ENCODE results near the gene GNAS.
A peak's percentile ranks its signal among the peaks of the same experiment; 100 is the strongest.
"Not testable (repeated sequence)": the region's sequence is repeated elsewhere in the genome, so short reads cannot be mapped to it uniquely, and the experiment has no call there.

GNAS gene
- 341 to 800 (median 555) reads per million in 17 experiments for total RNA-seq

- peak; percentile 46 to 73 (median 62) for DNase-seq
These were observed at the start of gene GNAS for GRCh38 chr20:58852543-58853271. Gene GNAS (plus strand): TSS chr20:58852716.

GRCh38 chr20:58803533-58803932 lies 49.0 kb upstream of the GNAS start:
- no peak for DNase-seq

DNA sequence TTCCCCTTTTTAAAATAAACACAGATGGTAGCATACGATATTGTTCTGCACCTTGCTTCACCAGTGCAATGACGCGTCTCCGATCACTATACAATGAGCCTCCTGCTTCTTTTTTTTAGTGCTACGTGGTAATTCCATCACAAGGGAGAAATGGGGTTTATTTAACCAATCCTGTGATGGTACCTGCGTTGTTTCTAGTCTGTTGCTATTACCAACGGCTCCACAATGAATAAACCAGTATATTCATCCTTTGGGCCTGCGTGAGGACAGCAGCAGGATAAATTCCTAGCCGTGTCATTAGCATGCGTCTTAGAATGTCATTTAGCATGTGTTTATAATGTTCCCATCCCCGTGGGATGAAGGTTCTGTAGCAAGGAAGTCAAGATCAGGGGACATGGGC lies 44.7 kb upstream of the GNAS start:
- DNase-seq, result no peak

- DNase-seq, result no peak
These were observed 44.1 kb upstream of the GNAS start for GRCh38 chr20:58808271-58809046.

- DNase-seq, result no peak
These were observed 42.2 kb upstream of the GNAS start for GRCh38 chr20:58810116-58810878.

DNA sequence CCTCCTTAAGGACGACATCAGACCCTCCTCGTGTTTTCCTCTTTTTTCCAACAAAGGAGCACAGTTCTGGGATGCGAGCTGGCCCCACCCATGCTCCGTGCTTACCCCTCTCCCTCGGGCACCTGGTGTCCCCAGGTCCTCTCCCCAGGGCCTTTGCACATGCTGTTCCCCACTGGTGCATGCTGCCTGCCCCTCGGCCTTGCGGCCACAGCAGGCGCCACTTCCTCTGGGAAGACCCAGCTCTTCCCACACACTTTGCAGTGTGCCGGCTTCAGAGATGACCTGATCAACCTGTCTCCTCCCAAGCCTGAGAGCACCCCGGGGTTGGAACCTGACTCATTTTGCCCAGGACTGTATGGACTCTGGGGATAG lies 41.7 kb upstream of the GNAS start:
- no peak for DNase-seq

DNA sequence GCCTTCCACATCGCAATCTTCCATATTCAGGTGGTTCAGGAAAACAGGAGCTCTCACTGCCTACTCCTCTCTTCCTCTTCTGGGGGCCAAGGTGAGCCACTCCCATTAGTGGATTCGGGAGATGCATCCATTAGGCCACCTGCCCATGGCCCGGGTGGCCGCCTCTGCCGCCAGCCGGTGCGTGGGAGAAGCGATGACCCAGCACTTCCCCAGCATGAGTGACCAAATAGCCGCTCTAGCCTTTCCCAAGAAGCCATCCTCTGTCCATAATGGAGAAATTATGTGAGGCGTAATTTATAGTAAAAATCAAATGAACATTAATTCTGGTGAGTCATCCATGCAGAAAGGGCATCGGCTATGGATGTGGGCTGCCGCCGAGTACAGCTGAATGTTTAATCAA lies 41.2 kb upstream of the GNAS start:
- DNase-seq, result no peak

DNA sequence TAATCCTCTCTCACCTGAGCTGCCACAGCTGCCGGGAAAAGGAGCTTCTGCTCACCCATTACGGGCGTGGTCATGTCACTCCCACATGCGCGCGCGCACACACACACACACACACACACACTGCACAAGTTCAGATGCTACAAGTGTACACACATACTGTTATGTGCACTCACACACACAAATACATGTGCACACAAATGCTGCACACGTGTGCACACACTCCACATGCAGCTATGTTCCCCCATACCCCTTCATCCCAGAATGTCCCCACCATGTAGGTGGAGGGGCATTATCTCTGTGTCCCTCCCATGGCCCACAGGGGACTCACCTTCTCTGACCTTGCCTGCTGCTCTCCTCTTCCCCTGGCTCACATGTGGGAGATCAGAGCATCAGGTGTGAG lies 39.1 kb upstream of the GNAS start:
- DNase-seq, result no peak

- no peak for DNase-seq
These were observed 37.1 kb upstream of the GNAS start for GRCh38 chr20:58815448-58815847.

DNA sequence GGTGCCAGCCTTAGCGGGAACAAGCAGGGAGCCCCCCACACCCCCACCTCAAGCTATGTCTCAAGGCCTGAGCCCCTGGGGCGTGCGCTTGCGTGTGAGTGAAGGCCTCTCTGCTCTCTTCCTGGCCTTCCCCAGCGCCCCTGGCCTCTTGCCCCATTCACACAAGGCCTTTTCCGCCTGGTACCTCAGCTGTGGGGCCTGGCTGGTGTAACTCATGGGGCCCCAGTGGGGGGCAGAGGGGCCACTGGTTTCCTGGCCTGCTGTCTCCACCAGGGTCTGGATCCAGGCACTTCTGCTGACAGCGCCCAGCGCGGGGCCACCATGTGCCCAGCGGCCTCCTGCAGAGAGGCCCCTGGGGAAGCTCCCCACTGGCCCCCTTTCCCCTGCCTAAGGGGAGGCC lies 36.5 kb upstream of the GNAS start:
- DNase-seq, result no peak

- no peak for DNase-seq
These were observed 35.4 kb upstream of the GNAS start for GRCh38 chr20:58816957-58817651.

DNA sequence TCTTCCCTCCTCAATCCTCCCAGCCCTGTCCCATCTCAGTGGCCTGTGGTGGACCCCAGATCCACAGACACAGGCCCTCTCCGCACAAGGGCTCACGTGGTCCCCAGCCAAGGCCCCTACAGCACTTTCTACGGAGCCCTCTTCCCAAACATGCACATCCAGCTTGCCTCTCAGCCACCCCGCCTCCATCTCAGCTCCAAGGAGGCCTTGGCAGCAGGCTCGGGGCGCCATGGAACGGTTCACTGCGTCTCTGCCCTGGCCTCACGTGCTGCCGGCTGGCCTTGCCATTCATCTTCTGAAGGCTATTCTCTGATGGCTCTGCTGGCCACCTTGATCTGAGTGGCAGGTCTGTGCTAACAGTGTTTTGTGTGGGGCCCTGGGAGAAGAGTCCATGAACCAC lies 34.8 kb upstream of the GNAS start:
- no peak for DNase-seq

DNA sequence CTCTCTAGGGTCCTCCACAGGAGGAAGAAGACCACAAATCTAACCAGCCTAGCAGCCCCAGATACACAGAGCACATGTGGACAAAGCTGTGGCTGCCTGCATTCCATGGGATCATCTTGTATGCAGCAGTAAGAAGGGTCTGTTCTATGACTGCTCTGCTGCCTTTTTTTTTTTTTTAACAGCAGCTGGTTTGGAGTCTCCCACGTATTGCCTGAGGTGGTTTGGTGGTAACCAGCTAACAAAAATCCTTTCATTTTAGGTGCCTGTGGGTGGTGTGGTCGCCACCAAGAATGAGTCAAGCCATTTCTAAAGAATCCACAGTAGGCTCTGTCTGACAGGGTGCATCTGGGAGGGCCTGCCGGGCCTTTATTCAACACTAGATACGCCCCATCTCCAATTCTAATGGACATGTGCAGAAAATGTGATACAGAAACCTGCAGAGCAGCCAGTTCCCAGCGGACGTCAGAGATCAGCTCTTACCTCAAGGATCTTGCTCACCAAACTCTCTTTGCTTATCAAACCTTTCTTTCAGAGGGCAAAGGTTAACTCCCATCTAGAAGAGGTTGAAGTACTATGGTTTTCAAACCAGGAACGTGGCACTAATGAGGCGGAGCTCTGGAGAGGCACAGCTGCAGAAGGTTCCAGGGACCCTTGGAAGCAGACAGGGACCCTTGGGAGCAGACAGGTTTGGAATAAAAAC lies 33.8 kb upstream of the GNAS start:
- no peak for DNase-seq

DNA sequence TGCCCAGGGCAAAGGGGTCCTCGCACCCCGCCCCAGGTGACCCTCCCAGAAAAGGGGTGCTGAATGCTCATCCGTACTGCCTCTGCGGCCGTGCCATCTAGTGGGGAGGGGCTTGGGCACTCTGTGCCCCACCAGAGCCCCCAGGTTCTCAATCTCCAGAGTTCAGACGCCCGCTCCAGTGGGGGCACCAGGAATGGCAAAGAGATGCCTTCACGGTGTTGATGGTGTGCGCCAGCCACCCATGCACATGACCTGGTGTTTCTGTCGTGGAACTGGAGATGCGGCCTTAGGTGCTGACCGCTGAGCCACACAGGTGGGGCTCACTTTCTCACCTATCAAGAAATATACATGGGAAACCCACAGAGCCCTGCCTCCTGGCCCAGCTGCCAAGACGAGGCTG lies 32.6 kb upstream of the GNAS start:
- DNase-seq, result no peak

GRCh38 chr20:58820515-58820914 lies 32.0 kb upstream of the GNAS start:
- DNase-seq, result not testable (repeated sequence)

- DNase-seq, result no peak
These were observed 30.4 kb upstream of the GNAS start for GRCh38 chr20:58822149-58822548.

DNA sequence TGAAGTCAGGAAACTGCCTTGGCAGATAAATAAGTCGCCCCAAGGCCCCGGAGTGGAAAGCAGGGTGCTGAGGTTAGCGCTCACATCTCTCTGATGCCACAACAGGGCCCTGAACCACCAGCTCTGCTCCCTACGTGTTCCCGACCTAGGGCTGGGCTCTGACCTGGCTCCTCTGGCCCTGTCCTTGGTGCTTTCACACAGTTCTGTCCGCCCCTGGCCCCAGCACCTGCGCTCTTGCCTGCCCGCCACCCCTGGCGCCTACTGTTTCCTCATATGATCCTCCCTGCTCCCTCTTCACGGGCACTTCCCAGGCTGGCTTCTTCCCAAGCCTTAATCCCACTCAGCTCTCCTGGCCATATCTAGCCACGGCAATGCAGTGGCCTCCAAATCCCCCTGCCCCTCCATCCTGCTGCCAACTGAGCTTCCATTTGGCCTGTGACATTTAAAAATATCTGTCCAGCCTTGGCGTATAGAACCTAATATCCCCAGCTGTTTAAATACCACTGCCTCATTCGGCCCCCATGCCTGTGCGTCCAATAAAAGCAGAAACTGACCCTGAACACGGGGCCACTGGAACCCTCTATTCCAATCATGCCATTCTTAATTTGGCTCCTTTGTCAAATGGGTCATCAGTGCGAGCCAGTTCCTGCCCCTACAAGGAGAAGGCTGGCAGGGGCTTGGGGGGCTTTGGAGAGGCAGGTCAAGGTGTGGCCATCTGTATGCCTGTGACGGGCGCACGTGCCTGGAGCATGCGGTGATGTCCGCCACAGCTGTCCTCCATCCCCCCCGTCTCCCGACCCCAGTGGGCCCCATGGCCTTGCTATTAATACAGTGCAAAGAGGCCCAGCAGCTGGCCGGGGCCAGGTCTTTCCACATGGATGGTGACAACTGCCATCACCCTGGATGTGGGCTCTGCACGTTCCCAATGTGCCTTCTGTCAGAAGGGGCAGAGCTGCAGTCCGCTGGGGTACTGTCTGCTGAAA lies 29.5 kb upstream of the GNAS start:
- DNase-seq, result no peak

DNA sequence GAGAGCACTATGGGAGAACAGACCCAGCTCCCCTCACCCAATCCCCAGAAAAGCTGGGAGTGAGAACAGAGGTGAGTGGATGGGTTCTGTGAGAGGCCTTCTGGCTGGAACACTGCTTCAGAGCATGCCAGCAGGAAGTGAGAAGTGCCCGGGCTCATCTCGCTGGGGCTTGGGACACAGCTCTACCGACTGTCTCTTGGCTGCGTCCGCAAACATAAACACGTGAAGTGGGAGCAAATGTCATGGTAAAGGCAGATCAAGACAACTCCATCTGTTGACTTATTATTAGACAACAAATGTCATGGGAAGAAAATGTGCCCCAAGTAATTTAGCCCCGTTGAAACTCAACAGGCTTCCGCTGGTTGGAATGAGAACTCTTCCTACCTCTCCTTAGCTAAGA lies 27.7 kb upstream of the GNAS start:
- DNase-seq, result no peak

GRCh38 chr20:58825450-58825849 lies 27.1 kb upstream of the GNAS start:
- DNase-seq, result no peak

- DNase-seq, result no peak
These were observed 26.2 kb upstream of the GNAS start for GRCh38 chr20:58826271-58826670.

DNA sequence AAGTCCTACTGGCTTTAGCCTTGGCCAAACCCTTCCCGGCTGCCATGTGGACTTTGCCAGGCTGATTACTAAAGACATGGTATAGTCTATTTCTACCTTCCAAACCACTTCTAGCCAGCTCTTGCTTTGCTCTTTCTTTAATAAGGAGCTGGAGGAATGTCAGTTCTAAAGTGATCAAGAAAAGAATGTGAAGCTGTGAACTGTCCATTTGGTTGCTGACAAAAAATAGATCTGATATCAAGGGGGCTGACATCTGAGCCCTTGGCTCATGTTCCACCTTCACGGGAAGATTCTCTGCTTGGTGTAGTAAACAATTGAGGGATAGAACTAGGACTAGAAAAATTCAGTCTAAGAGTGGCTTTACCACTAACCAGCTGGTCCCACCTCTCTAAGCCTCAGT lies 24.4 kb upstream of the GNAS start:
- no peak for DNase-seq
